NCI-H1105 treated with DMSO at 0.1 percent for 48 hours (cell line): Measurements from ENCODE around the gene ATP6V1G3.
"Not testable (repeated sequence)": the region's sequence is repeated elsewhere in the genome, so short reads cannot be mapped to it uniquely, and the experiment has no call there.

Source experiments
- DNase-seq: peaks from one replicate; lab custom pipeline; 2025; lab: John Stamatoyannopoulos, UW

ATP6V1G3 gene

GRCh38 chr1:198540580-198540979 is at the start of gene ATP6V1G3:
Gene ATP6V1G3 (minus strand): TSS chr1:198540680. CDS start chr1:198540650, 30 bp downstream.
- DNase-seq = no peak

- no peak for DNase-seq
Observed at GRCh38 chr1:198588845-198589244, 48.4 kb upstream of the ATP6V1G3 start.

GRCh38 chr1:198584163-198584562 is 43.7 kb upstream of the ATP6V1G3 start:
- no peak for DNase-seq

GRCh38 chr1:198583209-198583802 is 42.8 kb upstream of the ATP6V1G3 start:
- not testable (repeated sequence) for DNase-seq

GRCh38 chr1:198577444-198577843 is 37.0 kb upstream of the ATP6V1G3 start:
- DNase-seq = no peak

GRCh38 chr1:198575798-198576641 is 35.5 kb upstream of the ATP6V1G3 start:
- DNase-seq = no peak

GRCh38 chr1:198575292-198575691 is 34.8 kb upstream of the ATP6V1G3 start:
- DNase-seq = no peak

- no peak for DNase-seq
Observed at GRCh38 chr1:198574325-198574724, 33.8 kb upstream of the ATP6V1G3 start.

GRCh38 chr1:198564716-198565115 is 24.2 kb upstream of the ATP6V1G3 start:
- no peak for DNase-seq

GRCh38 chr1:198564157-198564556 is 23.7 kb upstream of the ATP6V1G3 start:
- no peak for DNase-seq

GRCh38 chr1:198563583-198563982 is 23.1 kb upstream of the ATP6V1G3 start:
- no peak for DNase-seq

- DNase-seq = peak; percentile 95
Observed at GRCh38 chr1:198560161-198560560, 19.7 kb upstream of the ATP6V1G3 start.

- DNase-seq = no peak
Observed at GRCh38 chr1:198559362-198559761, 18.9 kb upstream of the ATP6V1G3 start.

- no peak for DNase-seq
Observed at GRCh38 chr1:198558402-198558801, 17.9 kb upstream of the ATP6V1G3 start.

- DNase-seq = no peak
Observed at GRCh38 chr1:198556971-198557370, 16.5 kb upstream of the ATP6V1G3 start.

- no peak for DNase-seq
Observed at GRCh38 chr1:198552668-198553416, 12.4 kb upstream of the ATP6V1G3 start.

GRCh38 chr1:198550941-198551524 is 10.6 kb upstream of the ATP6V1G3 start:
- DNase-seq = no peak

GRCh38 chr1:198549866-198550265 is 9.4 kb upstream of the ATP6V1G3 start:
- no peak for DNase-seq

- DNase-seq = no peak
Observed at GRCh38 chr1:198548890-198549289, 8.4 kb upstream of the ATP6V1G3 start.

GRCh38 chr1:198545156-198545555 is 4.7 kb upstream of the ATP6V1G3 start:
- no peak for DNase-seq

- no peak for DNase-seq
Observed at GRCh38 chr1:198544265-198544664, 3.8 kb upstream of the ATP6V1G3 start.

- no peak for DNase-seq
Observed at GRCh38 chr1:198543670-198544260, 3.3 kb upstream of the ATP6V1G3 start.
